IPS-20b (cell line): ENCODE data around the gene MAP1LC3B2.
"Not testable (repeated sequence)": the region's sequence is repeated elsewhere in the genome, so short reads cannot be mapped to it uniquely, and the experiment has no call there.

Source experiments
- H3K27ac ChIP-seq: one replicate; pipeline ENCODE4 v1.5.1; 2013; ENCODE audit warnings: low read length
- H3K27me3 ChIP-seq: 2 replicates; pipeline ENCODE4 v1.6.1; 2013; ENCODE audit warnings: mild to moderate bottlenecking, low read length, inconsistent platforms; ENCODE audit not compliant: insufficient read depth
- H3K36me3 ChIP-seq: 2 replicates; pipeline ENCODE4 v1.6.1; 2013; ENCODE audit warnings: low read depth, mild to moderate bottlenecking, inconsistent platforms, low read length, moderate library complexity; ENCODE audit not compliant: insufficient read depth
- H3K4me1 ChIP-seq: 2 replicates; pipeline ENCODE4 v1.6.1; 2013; ENCODE audit warnings: mild to moderate bottlenecking, control low read depth, inconsistent platforms, low read length, moderate library complexity; ENCODE audit not compliant: insufficient read depth
- H3K4me3 ChIP-seq: 2 replicates; pipeline ENCODE4 v1.5.1; 2013; ENCODE audit warnings: mild to moderate bottlenecking, low read length, inconsistent platforms
- H3K9ac ChIP-seq: 2 replicates; pipeline ENCODE4 v1.6.1; 2013; ENCODE audit warnings: low read depth, mild to moderate bottlenecking, inconsistent platforms, low read length, moderate library complexity
- H3K9me3 ChIP-seq: 2 replicates; pipeline ENCODE4 v1.6.1; 2013; ENCODE audit warnings: mild to moderate bottlenecking, low read depth, low read length, inconsistent platforms; ENCODE audit not compliant: insufficient read depth

MAP1LC3B2 gene

GRCh38 chr12:116563262-116563661, 4.1 kb downstream of the MAP1LC3B2 start:
- Histone ChIP-seq H3K9me3 (peaks cover 8% of the 10 kb centered on the region; the same call in 1 of the 2 replicates), H3K4me1 (peaks cover 6% of the 10 kb centered on the region; the same call in 1 of the 2 replicates), H3K27me3 (no peaks in the 10 kb centered on the region), H3K4me3 (no peak overlapping the region), H3K27ac (no peak overlapping the region), H3K9ac (no peak overlapping the region), H3K36me3 (no peaks in the 10 kb centered on the region)

- H3K4me1 ChIP-seq: peaks cover 6% of the 10 kb centered on the region; the same call in 1 of the 2 replicates
- peaks cover 8% of the 10 kb centered on the region; the same call in 1 of the 2 replicates for H3K9me3 ChIP-seq
- no peaks in the 10 kb centered on the region for H3K36me3 ChIP-seq
- no peaks in the 10 kb centered on the region for H3K27me3 ChIP-seq
- no peak overlapping the region for H3K9ac ChIP-seq
- no peak overlapping the region for H3K27ac ChIP-seq
- no peak overlapping the region for H3K4me3 ChIP-seq
Observed at GRCh38 chr12:116564080-116564479, 4.9 kb downstream of the MAP1LC3B2 start.

- H3K9me3 ChIP-seq, H3K9ac ChIP-seq, H3K4me3 ChIP-seq, H3K36me3 ChIP-seq, H3K27ac ChIP-seq, H3K4me1 ChIP-seq, H3K27me3 ChIP-seq: not testable (repeated sequence)
Observed at GRCh38 chr12:116565221-116565620, 6.0 kb downstream of the MAP1LC3B2 start.

- no peak overlapping the region for H3K4me3 ChIP-seq
- no peak overlapping the region for H3K27ac ChIP-seq
- H3K9me3 ChIP-seq: peaks cover 8% of the 10 kb centered on the region; the same call in 1 of the 2 replicates
- no peaks in the 10 kb centered on the region for H3K4me1 ChIP-seq
- H3K36me3 ChIP-seq: no peaks in the 10 kb centered on the region
- no peaks in the 10 kb centered on the region for H3K27me3 ChIP-seq
- no peak overlapping the region for H3K9ac ChIP-seq
Observed at GRCh38 chr12:116565963-116566362, 6.8 kb downstream of the MAP1LC3B2 start.

- Histone ChIP-seq H3K27me3 (no peaks in the 10 kb centered on the region), H3K4me3 (no peak overlapping the region), H3K9me3 (peaks cover 8% of the 10 kb centered on the region; the same call in 1 of the 2 replicates), H3K9ac (no peak overlapping the region), H3K36me3 (no peaks in the 10 kb centered on the region), H3K27ac (no peak overlapping the region), H3K4me1 (no peaks in the 10 kb centered on the region)
Observed at GRCh38 chr12:116568203-116568602, 9.0 kb downstream of the MAP1LC3B2 start.

- Histone ChIP-seq H3K27ac (no peak overlapping the region), H3K9ac (no peak overlapping the region), H3K4me3 (no peak overlapping the region), H3K36me3 (no peaks in the 10 kb centered on the region), H3K9me3 (no peaks in the 10 kb centered on the region), H3K27me3 (no peaks in the 10 kb centered on the region), H3K4me1 (no peaks in the 10 kb centered on the region)
Observed at GRCh38 chr12:116571089-116571488, 11.9 kb downstream of the MAP1LC3B2 start.

GRCh38 chr12:116573776-116574175, 14.6 kb downstream of the MAP1LC3B2 start:
- no peaks in the 10 kb centered on the region for H3K27me3 ChIP-seq

GRCh38 chr12:116575754-116576153, 16.6 kb downstream of the MAP1LC3B2 start:
- not testable (repeated sequence) for H3K27me3 ChIP-seq, H3K27ac ChIP-seq, H3K4me1 ChIP-seq, H3K9ac ChIP-seq, H3K36me3 ChIP-seq, H3K4me3 ChIP-seq, H3K9me3 ChIP-seq

More at GRCh38 chr12:116573776-116574175, 14.6 kb downstream of the MAP1LC3B2 start:
- Histone ChIP-seq H3K36me3 (no peaks in the 10 kb centered on the region), H3K27ac (no peak overlapping the region), H3K9me3 (no peaks in the 10 kb centered on the region), H3K9ac (no peak overlapping the region), H3K4me3 (no peak overlapping the region), H3K4me1 (no peaks in the 10 kb centered on the region)

GRCh38 chr12:116577154-116577561, 18.0 kb downstream of the MAP1LC3B2 start:
- H3K27ac ChIP-seq: no peak overlapping the region
- H3K36me3 ChIP-seq: no peaks in the 10 kb centered on the region
- H3K9me3 ChIP-seq: no peaks in the 10 kb centered on the region
- H3K4me1 ChIP-seq: no peaks in the 10 kb centered on the region
- H3K4me3 ChIP-seq: no peak overlapping the region
- H3K27me3 ChIP-seq: no peaks in the 10 kb centered on the region
- no peak overlapping the region for H3K9ac ChIP-seq

GRCh38 chr12:116578051-116578450, 18.9 kb downstream of the MAP1LC3B2 start:
- H3K36me3 ChIP-seq: no peaks in the 10 kb centered on the region
- no peak overlapping the region for H3K9ac ChIP-seq
- H3K4me3 ChIP-seq: no peak overlapping the region
- peaks cover under 1% of the 10 kb centered on the region; the same call in 1 of the 2 replicates for H3K4me1 ChIP-seq
- H3K27me3 ChIP-seq: no peaks in the 10 kb centered on the region
- H3K9me3 ChIP-seq: no peaks in the 10 kb centered on the region
- no peak overlapping the region for H3K27ac ChIP-seq

GRCh38 chr12:116582610-116583009, 23.4 kb downstream of the MAP1LC3B2 start:
- peaks cover 8% of the 10 kb centered on the region for H3K9me3 ChIP-seq
- no peak overlapping the region for H3K4me3 ChIP-seq
- no peak overlapping the region for H3K9ac ChIP-seq
- no peaks in the 10 kb centered on the region for H3K27me3 ChIP-seq
- H3K36me3 ChIP-seq: no peaks in the 10 kb centered on the region
- H3K27ac ChIP-seq: no peak overlapping the region
- H3K4me1 ChIP-seq: peaks cover 2% of the 10 kb centered on the region; the same call in 1 of the 2 replicates

GRCh38 chr12:116583129-116583694, 24.0 kb downstream of the MAP1LC3B2 start:
- no peak overlapping the region for H3K9ac ChIP-seq
- H3K27ac ChIP-seq: no peak overlapping the region
- H3K4me3 ChIP-seq: no peak overlapping the region
- no peaks in the 10 kb centered on the region for H3K36me3 ChIP-seq
- peaks cover 2% of the 10 kb centered on the region; the same call in 1 of the 2 replicates for H3K4me1 ChIP-seq
- H3K9me3 ChIP-seq: peaks cover 8% of the 10 kb centered on the region
- H3K27me3 ChIP-seq: no peaks in the 10 kb centered on the region
